Activated T-helper 9 cell treated with anti-CD3 and anti-CD28 coated beads, Interleukin-2, amount 50 U/mL, for 16 hours (primary cell): ENCODE results near the gene MT1A.
A peak's percentile ranks its signal among the peaks of the same experiment; 100 is the strongest.
"Not testable (repeated sequence)": the region's sequence is repeated elsewhere in the genome, so short reads cannot be mapped to it uniquely, and the experiment has no call there.

ENCODE experiments used
- DNase-seq: peaks from one replicate; pipeline ENCODE4 v3.0.0-alpha.2; 2020; ENCODE audit warnings: low read depth

Gene MT1A

DNA sequence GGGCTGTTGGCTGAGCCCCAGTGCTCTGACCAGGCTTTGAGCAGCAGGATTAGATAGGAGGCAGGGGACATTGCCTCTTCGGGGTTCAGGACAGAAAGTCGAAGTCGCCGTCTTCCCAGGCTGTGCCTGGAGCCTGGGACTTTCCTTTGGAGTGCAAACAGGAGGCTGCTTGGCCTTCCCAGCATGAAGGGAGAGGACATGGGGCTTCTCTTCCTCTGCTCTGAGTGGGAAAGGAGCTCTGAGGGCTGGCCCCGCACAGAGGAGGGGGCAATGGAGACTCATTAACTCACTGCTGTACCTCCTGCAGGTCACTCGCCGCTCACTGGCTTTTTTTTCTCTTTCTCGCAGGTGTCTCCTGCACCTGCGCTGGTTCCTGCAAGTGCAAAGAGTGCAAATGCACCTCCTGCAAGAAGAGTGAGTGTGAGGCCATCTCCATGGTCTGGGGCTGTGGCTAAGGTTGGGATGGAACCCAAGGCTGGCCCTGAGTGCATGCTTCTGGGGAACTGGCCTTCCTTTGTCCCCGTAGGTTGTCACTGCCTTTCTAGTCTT, 19.9 kb downstream of the MT1A start:
- DNase-seq: no peak

DNA sequence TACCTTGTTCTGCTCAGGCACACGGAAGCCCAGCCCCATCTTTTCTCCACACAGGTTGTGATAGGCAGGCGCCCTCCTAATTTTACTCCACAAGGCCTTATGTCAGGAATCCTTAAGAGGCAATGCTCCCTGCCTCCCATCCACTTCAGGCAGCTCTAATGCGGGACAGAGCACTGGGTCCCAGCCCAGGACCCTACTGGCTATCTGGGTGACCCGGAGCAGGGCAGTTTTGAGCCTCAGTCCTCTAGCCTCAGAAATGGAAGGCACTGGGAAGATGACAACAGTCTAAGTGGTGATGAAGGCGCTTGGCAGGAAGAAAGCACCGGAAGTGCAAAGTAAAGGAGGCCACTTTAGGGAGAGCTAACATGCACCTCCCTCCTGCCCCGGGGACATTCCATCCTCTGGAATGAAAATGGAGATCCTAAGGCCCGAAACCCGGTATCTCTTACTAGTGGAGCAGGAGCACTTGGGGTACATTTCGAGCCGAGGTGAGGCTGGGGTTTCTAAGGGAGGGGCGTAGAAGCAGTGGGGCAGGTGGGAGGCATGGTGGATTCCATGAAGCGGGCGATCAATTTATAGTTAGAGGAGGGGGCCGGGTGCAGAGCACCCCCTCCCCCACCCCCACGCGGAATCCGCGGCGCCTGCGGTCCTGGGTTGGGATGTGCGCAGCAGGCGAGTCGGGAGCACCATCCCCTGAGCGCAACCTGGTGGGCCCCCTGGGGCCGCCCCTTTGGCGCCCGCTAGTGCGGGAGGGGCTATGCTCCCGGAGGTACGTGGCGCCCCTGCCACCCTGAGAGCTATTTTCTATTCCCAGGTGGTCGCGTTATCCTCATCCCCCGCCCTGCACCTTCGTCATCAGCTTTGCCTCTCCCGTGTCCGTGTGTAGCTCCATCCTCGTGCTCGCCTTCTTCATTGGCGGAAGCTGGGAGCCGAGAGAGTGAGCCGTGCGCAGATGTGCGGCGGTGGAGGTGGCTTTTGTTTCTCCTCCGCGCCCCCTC, 24.2 kb downstream of the MT1A start:
- no peak for DNase-seq

DNA sequence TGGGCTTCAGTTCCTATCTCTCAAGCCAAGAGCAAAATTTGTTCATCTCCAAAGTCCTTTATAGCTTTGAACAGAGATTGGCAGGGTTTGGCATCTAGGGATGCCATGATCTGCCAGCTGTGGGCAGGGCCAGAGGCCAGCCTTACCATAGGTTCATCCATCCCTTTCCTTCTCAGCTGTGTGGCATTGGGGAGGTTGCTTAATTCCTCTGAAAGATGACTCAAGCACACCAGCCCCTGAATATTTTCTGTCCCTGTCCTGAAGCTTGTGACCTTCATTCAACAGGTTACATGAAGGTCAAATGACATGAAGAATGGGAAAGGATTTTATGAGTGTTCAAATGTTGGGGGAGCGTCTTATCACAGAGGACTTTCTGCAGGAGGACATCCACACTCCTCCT, 26.0 kb downstream of the MT1A start:
- DNase-seq: no peak

GRCh38 chr16:56665286-56666261, 27.1 kb downstream of the MT1A start:
- not testable (repeated sequence) for DNase-seq

DNA sequence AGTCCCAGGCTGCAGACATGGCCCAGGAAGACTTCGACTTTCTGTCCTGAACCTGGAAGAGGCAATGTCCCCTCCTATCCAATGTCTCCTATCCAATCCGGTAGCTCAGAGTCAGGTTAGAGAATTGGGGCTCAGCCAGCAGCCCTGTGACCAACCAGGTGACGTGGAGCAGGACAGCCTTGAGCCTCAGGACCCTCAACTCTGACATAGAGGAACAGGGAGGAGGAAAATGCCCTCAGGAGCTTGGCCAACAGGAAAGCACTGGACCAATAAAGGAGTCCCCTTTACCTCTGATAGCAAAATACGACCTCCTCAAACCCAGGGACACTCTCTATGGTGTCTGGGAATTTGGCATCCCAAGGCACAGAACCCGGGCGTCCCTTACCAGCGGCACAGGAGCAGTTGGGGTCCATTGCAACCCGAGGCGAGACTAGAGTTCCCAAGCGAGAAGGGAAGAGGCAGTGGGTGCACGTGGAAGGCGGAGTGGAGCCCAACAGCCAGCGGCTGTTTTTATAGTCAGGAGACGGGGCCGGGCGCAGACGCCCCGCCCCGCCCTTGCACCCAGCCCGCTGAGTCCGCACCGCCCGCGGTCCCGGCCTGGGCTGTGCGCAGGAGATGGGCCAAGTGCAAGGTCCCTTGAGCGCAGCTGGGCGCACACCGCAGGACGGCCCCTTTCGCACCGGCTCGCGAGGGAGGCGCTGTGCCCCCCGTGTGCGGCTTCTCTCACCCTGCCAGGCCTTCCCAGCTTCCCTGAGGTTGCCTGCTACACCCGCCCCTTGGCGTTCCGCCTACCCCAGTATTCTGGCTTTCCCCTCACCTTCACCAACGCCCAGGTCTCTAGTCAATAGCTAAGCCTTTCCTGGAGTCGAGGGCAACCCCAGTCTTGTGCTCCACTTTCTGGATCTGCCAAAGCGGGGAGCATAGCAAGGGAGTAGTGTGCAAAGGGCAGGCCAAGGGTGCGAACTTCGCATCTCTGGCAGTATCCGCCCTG, 29.4 kb downstream of the MT1A start, which contains the start of gene MT1G:
Gene MT1G, minus strand, starts transcription at position 485 of the 991 bp plus-strand sequence. Its CDS starts 72 bp downstream, at position 413.
- no peak for DNase-seq

- no peak for DNase-seq
Observed at GRCh38 chr16:56669005-56669839, 30.8 kb downstream of the MT1A start, which contains the start of gene MT1H. MT1H (plus strand) TSS chr16:56669814; CDS start chr16:56669885, 71 bp downstream.

- no peak for DNase-seq
Observed at GRCh38 chr16:56669840-56670619, 31.6 kb downstream of the MT1A start.

DNA sequence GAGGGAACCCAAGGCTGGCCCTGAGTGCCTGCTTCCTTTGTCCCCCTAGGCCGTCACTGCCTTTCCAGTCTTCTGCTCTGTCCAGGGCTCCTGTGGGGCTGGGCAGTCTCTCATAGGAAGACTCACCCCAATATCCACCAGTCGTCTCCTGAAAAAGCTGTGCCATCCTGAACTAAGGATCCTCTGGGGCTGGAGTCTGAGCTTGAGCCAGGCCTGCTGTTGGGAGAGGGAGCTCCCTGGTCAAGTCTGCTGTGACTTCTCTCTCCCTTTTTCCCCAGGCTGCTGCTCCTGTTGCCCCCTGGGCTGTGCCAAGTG, 32.1 kb downstream of the MT1A start:
- no peak for DNase-seq

GRCh38 chr16:56671691-56672090, 33.2 kb downstream of the MT1A start:
- not testable (repeated sequence) for DNase-seq

GRCh38 chr16:56672171-56672570, 33.7 kb downstream of the MT1A start:
- not testable (repeated sequence) for DNase-seq

DNA sequence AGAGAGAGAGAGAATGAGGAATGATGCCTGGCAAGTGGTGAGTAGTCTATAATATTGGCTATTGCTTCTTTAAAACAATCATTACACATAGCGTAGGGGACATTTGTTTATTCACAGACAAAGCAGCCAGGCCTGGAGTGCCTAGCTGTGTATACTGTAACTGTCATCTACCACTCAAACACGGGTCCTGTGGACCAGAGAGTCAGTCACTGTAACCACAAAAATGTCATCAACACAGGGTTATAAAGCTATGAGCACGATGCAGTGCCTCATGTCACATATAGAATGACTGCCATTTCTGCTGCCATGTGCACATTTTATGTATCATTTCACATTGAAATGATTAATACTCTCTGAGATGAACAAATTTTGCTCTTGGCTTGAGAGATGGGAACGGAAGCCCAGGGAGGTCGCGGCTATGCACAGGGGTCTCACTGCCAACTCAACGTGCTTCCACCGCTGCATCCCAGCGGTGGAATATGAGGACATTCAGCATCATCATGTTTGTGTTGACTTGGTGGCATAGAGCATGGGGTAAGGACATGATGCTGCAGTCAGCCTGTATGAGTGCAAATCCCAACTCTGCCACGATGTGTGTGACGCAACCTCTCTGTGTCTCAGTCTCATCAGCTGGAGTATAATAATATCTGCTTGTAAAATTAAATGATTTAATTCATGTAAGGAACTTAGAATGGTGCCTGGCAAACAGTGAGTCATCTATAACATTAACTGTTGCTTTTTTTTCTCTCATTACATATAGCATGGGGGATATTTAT, 34.5 kb downstream of the MT1A start:
- DNase-seq: no peak

- no peak for DNase-seq
Observed at GRCh38 chr16:56673921-56674320, 35.5 kb downstream of the MT1A start.

GRCh38 chr16:56674570-56674969, 36.1 kb downstream of the MT1A start:
- DNase-seq: not testable (repeated sequence)

DNA sequence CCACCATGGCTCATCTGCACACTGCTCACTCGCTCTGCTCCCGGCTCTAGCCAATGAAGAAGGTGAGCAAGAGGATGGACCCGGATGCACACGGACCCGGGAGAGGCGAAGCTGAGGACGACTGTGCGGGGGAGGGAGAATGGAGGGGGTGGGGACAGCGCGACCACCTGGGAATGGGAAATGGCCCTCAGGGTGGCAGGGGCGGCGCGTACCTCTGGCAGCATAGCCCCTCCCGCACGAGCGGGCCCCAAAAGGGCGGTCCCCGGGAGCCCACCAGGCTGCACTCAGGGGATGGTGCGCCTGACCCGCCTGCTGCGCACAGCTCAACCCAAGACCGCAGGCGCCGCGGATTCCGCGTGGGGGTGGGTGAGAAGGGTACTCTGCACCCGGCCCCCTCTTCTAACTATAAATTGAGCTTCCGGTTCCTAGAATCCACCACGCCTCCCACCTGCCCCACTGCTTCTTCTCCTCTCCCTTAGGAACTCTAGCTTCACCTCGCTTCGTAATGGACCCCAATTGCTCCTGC, 37.3 kb downstream of the MT1A start:
- DNase-seq: peak; percentile 37

DNA sequence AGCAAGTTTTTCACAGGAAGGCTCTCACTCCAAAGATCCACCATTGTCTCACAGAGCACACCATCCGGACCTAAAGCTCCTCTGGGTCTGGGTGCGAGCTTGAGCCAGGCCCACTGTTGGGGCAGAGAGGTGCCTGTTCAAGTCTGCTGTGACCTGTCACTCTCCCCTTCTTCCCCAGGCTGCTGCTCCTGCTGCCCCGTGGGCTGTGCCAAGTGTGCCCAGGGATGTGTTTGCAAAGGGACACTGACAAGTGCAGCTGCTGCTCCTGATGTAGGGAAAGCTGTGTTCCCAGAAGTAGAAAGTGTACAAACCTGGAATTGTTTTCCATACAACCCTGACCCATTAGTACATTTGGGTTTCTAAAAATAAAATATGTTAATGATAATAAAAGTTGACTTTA, 39.0 kb downstream of the MT1A start:
- DNase-seq: no peak

GRCh38 chr16:56679078-56679730, 40.7 kb downstream of the MT1A start:
- no peak for DNase-seq

GRCh38 chr16:56679818-56680217, 41.4 kb downstream of the MT1A start:
- no peak for DNase-seq
